WI38 (cell line): Measurements from ENCODE around the gene TSG101.

ENCODE experiments used
- H3K4me3 ChIP-seq: 2 replicates; pipeline ENCODE4 v1.5.1; 2011; ENCODE audit warnings: low read depth, mild to moderate bottlenecking, control low read depth, low read length
- TF ChIP-seq, protein P1 (sequence below): IDR thresholded peaks from 2 replicates; pipeline ENCODE4 v1.5.1; 2012; ENCODE audit warnings: low read depth, mild to moderate bottlenecking, control low read depth, low read length

The TSG101 gene

DNA sequence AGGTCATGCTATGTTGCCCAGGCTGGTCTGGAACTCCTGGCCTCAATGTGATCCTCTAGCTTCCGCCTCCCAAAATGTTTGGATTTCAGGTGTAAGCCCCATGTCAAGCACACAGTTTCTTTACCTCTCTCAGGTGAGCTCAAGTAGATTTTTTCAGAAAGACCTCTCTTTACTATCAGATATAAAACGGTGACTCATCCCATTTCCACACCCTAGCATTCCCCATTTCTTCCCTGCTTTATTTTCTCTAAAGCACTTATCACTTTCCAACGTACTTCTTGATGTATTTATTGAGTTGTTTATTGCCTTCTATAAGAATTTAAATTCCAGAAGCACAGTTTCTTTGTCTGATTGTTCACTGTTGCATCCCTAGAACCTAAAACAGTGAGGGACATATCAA lies 3.7 kb downstream of the TSG101 start:
- no peak overlapping the region for H3K4me3 ChIP-seq
- TF ChIP-seq, protein P1, sequence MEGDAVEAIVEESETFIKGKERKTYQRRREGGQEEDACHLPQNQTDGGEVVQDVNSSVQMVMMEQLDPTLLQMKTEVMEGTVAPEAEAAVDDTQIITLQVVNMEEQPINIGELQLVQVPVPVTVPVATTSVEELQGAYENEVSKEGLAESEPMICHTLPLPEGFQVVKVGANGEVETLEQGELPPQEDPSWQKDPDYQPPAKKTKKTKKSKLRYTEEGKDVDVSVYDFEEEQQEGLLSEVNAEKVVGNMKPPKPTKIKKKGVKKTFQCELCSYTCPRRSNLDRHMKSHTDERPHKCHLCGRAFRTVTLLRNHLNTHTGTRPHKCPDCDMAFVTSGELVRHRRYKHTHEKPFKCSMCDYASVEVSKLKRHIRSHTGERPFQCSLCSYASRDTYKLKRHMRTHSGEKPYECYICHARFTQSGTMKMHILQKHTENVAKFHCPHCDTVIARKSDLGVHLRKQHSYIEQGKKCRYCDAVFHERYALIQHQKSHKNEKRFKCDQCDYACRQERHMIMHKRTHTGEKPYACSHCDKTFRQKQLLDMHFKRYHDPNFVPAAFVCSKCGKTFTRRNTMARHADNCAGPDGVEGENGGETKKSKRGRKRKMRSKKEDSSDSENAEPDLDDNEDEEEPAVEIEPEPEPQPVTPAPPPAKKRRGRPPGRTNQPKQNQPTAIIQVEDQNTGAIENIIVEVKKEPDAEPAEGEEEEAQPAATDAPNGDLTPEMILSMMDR, result no peak

DNA sequence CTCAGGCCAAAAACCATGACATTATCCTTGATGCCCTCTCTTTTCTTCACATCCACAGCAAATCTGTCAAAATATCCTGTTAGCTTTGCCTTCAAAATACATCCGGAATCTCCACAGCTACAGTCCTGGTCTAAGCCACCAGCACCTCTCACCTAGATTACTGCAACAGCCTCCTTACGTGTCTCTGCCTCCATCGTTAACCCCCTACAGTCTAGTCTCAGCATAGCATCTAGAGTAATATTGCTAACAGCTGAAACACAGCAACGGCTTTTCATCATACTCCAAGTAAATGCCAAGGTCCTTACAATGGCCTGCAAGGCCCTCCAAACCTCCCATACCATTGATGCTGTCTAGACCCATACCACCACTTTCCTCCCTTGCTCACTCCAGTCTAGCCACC lies 4.4 kb downstream of the TSG101 start:
- TF ChIP-seq, protein P1, result no peak
- H3K4me3 ChIP-seq, result no peak overlapping the region

DNA sequence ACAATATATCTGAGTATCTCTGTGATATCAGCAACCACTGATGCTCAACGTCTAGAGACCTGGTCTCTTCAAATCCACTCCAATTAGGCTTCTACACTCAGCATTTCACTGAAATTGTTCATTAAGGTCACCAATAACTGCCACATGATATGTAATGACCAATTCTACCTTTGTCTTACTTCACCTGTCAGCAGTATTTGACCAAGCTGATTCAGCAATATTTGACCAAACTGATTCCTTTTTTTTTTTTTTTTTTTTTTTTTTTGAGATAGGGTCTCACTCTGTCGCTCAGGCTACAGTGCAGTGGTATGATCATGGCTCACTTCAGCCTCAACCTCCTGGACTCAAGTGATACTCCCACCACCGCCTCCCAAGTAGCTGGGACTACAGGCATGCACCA lies 5.6 kb downstream of the TSG101 start:
- no peak overlapping the region for H3K4me3 ChIP-seq
- TF ChIP-seq, protein P1, result no peak

DNA sequence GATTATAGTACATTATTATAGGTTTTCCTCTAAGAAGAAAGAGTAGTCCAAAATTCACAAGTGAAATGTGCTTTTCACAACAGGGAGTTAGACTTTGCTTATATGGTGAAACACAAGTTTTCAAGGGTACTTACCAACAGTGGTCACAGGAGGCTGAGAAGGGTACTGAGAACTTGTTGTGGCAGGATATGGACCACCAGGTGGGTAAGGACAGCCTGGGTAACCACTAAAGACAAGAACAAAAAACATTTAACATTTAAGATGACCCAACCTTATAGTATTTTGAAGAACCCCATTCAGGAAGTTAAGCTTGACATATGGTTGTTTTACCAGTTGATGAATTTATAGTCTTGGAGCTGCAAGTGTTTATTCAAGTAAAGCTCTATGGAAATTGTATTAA lies 24.4 kb downstream of the TSG101 start:
- TF ChIP-seq, protein P1, result no peak
- no peak overlapping the region for H3K4me3 ChIP-seq

DNA sequence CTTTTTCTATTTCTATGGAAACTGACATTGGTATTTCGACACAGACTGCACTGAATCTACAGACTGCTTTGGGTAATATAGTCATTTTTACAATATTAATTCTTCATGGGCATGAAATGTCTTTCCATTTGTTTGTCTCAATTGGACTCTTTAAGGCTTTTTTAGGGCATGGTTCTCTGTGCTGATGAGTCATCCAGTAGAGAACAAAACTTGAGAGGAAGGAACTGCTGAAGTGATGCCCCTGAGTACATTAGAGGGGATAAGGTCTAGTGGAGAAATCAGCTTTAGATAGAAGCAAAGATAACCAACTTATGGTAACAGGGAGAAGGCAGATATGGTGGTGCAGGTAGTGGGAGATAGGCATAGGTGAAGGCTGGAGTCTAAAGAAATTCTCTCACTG lies 25.1 kb downstream of the TSG101 start:
- H3K4me3 ChIP-seq, result no peak overlapping the region
- TF ChIP-seq, protein P1, result no peak

DNA sequence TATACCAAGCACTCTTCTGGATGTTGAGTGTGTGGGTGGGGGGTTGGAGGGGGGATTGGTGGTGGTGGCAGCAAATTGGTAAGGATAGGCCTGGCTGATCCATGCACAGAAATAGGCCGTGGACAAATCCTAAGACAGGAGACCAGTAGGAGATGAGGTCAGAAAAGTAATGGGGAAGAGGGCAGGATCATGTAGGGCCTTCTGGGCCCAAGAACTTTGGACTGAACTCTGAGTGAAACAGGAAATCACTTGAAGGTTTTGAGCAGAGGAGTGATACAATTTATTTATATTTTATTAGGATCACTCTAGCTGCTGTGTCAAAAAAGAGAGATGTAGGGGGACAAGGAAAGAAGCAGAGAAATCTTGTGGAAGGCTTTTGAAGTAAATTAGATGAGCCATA lies 28.7 kb downstream of the TSG101 start:
- TF ChIP-seq, protein P1, result no peak
- H3K4me3 ChIP-seq, result no peak overlapping the region

DNA sequence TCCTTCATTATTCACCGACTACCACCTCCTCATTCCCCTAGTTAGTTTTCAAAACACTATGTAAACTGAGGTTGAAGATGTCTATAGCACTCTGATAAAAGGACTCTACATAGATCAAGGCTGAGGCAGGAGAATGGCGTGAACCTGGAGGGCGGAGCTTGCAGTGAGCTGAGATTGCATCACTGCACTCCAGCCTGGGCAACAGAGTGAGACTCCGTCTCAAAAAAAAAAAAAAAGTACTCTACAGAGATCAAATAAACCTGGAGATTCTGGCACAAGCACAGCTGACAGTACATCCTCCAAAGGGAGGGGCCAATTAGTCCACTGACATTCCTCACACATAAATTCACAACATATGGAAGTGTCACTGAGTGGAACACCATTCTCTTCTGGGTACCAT lies 31.0 kb downstream of the TSG101 start:
- TF ChIP-seq, protein P1, result no peak
- H3K4me3 ChIP-seq, result no peak overlapping the region
